WTC11 (cell line): ENCODE data around the gene RNF19B. TPM values are rescaled to one million over a fixed set of nuclear protein-coding genes. Genes with fewer than 3 reads are reported as not detected.

Experiments
- ATAC-seq: fragments of 200-7000 bp; cut with Tn5 transposase; 2 replicates; pipeline ENCODE4 v1.10.0; 2021; ENCODE audit warnings: mild to moderate bottlenecking, moderate library complexity
- CTCF ChIA-PET: fragments of 300-600 bp; sonication (Branson Sonifier 250); formaldehyde crosslinking; loops from one replicate; lab custom pipeline; 2021; ENCODE audit warnings: antibody characterized with exemption; lab: Charles Lee
- POLR2A ChIA-PET: fragments of 350-600 bp; sonication (Branson Sonifier 250); formaldehyde crosslinking; loops from one replicate; lab custom pipeline; 2021; ENCODE audit warnings: antibody characterized with exemption; lab: Charles Lee
- DNase-seq: peaks from one replicate; pipeline ENCODE4 v3.0.0; 2021; ENCODE audit warnings: low spot score
- H3K27ac Mint-ChIP-seq: 2 replicates; pipeline ENCODE4 v1.8.0; 2021; ENCODE audit warnings: mixed read lengths
- H3K27me3 Mint-ChIP-seq: 2 replicates; pipeline ENCODE4 v1.8.0; 2021; ENCODE audit warnings: low read depth, mild to moderate bottlenecking, moderate library complexity, mixed read lengths
- H3K36me3 Mint-ChIP-seq: 2 replicates; pipeline ENCODE4 v1.8.0; 2021; ENCODE audit warnings: mixed read lengths
- H3K4me1 Mint-ChIP-seq: 2 replicates; pipeline ENCODE4 v1.8.0; 2022; ENCODE audit warnings: mixed read lengths
- H3K4me3 Mint-ChIP-seq: 2 replicates; pipeline ENCODE4 v1.8.0; 2021; ENCODE audit warnings: mild to moderate bottlenecking, moderate library complexity, mixed read lengths
- H3K9me3 Mint-ChIP-seq: 2 replicates; pipeline ENCODE4 v1.8.0; 2021; ENCODE audit warnings: mixed read lengths
- AFF4 ChIP-seq: sonication (generic); formaldehyde crosslinking; IDR thresholded peaks from 2 replicates; pipeline ENCODE4 v1.8.1; 2023; ENCODE audit warnings: mild to moderate bottlenecking, missing genetic modification reagents, borderline replicate concordance
- ATF3 ChIP-seq: sonication (generic); formaldehyde crosslinking; conservative IDR thresholded peaks from 2 replicates; pipeline ENCODE4 v1.8.1; 2022; ENCODE audit warnings: mild to moderate bottlenecking, missing genetic modification reagents
- ATF6 ChIP-seq: sonication (generic); formaldehyde crosslinking; IDR thresholded peaks from 2 replicates; pipeline ENCODE4 v1.8.1; 2023; ENCODE audit warnings: mild to moderate bottlenecking, missing genetic modification reagents
- CBFB ChIP-seq: sonication (generic); formaldehyde crosslinking; IDR thresholded peaks from 2 replicates; pipeline ENCODE4 v1.8.1; 2022; ENCODE audit warnings: mild to moderate bottlenecking, low read depth, missing genetic modification reagents
- E2F1 ChIP-seq: sonication (generic); formaldehyde crosslinking; IDR thresholded peaks from 2 replicates; pipeline ENCODE4 v1.8.0; 2022; ENCODE audit warnings: mild to moderate bottlenecking, missing genetic modification reagents
- E2F4 ChIP-seq: sonication (generic); formaldehyde crosslinking; IDR thresholded peaks from 2 replicates; pipeline ENCODE4 v1.8.1; 2022; ENCODE audit warnings: low read depth, mild to moderate bottlenecking, moderate library complexity, missing genetic modification reagents, borderline replicate concordance
- ELF4 ChIP-seq: sonication (generic); formaldehyde crosslinking; IDR thresholded peaks from 2 replicates; pipeline ENCODE4 v1.8.1; 2022; ENCODE audit warnings: low read depth, mild to moderate bottlenecking, moderate library complexity, missing genetic modification reagents
- ERG ChIP-seq: fragments of 250-450 bp; sonication (Bioruptor Pico); IDR thresholded peaks from 2 replicates; pipeline ENCODE4 v1.8.0; 2021; ENCODE audit warnings: mild to moderate bottlenecking
- GTF2I ChIP-seq: fragments of 250-450 bp; sonication (Bioruptor Pico); conservative IDR thresholded peaks from 2 replicates; pipeline ENCODE4 v1.4.0; 2021; ENCODE audit warnings: mild to moderate bottlenecking
- MAX ChIP-seq: sonication (generic); formaldehyde crosslinking; IDR thresholded peaks from 2 replicates; pipeline ENCODE4 v1.8.0; 2022; ENCODE audit warnings: mild to moderate bottlenecking, missing genetic modification reagents
- MLX ChIP-seq: sonication (generic); formaldehyde crosslinking; IDR thresholded peaks from 2 replicates; pipeline ENCODE4 v1.8.1; 2023; ENCODE audit warnings: mild to moderate bottlenecking, missing genetic modification reagents, moderate library complexity
- MXD4 ChIP-seq: fragments of 250-450 bp; sonication (Bioruptor Pico); IDR thresholded peaks from 2 replicates; pipeline ENCODE4 v1.8.0; 2021; ENCODE audit warnings: mild to moderate bottlenecking, moderate library complexity, borderline replicate concordance
- MYBL2 ChIP-seq: sonication (generic); formaldehyde crosslinking; IDR thresholded peaks from 2 replicates; pipeline ENCODE4 v1.8.1; 2023; ENCODE audit warnings: mild to moderate bottlenecking, moderate library complexity, missing genetic modification reagents
- RELA ChIP-seq: sonication (generic); formaldehyde crosslinking; IDR thresholded peaks from 2 replicates; pipeline ENCODE4 v1.8.1; 2022; ENCODE audit warnings: missing genetic modification reagents, mild to moderate bottlenecking, borderline replicate concordance
- RORB ChIP-seq: fragments of 250-450 bp; sonication (Bioruptor Pico); IDR thresholded peaks from 2 replicates; pipeline ENCODE4 v1.9.0; 2021; ENCODE audit warnings: mild to moderate bottlenecking
- SMAD3 ChIP-seq: sonication (generic); formaldehyde crosslinking; IDR thresholded peaks from 2 replicates; pipeline ENCODE4 v1.8.0; 2022; ENCODE audit warnings: missing genetic modification reagents, mild to moderate bottlenecking, borderline replicate concordance
- SMAD4 ChIP-seq: sonication (generic); formaldehyde crosslinking; IDR thresholded peaks from 2 replicates; pipeline ENCODE4 v1.8.0; 2022; ENCODE audit warnings: mild to moderate bottlenecking, missing genetic modification reagents
- TCF7 ChIP-seq: sonication (generic); formaldehyde crosslinking; IDR thresholded peaks from 2 replicates; pipeline ENCODE4 v1.8.0; 2022; ENCODE audit warnings: mild to moderate bottlenecking, low read depth, missing genetic modification reagents, moderate library complexity
- TEAD1 ChIP-seq: sonication (generic); formaldehyde crosslinking; IDR thresholded peaks from 2 replicates; pipeline ENCODE4 v1.8.0; 2022; ENCODE audit warnings: mild to moderate bottlenecking, missing genetic modification reagents
- ZNF121 ChIP-seq: sonication (generic); formaldehyde crosslinking; IDR thresholded peaks from 2 replicates; pipeline ENCODE4 v1.8.0; 2023; ENCODE audit warnings: missing genetic modification reagents
- ZNF219 ChIP-seq: sonication (generic); formaldehyde crosslinking; IDR thresholded peaks from 2 replicates; pipeline ENCODE4 v1.8.0; 2023; ENCODE audit warnings: missing genetic modification reagents, mild to moderate bottlenecking, borderline replicate concordance
- ZNF396 ChIP-seq: fragments of 250-450 bp; sonication (Bioruptor Pico); IDR thresholded peaks from 2 replicates; pipeline ENCODE4 v1.8.0; 2021; ENCODE audit warnings: mild to moderate bottlenecking, moderate library complexity, borderline replicate concordance
- ZSCAN18 ChIP-seq: fragments of 250-450 bp; sonication (Bioruptor Pico); IDR thresholded peaks from 2 replicates; pipeline ENCODE4 v2.1.2; 2022; ENCODE audit warnings: mild to moderate bottlenecking, moderate library complexity
- total RNA-seq: library from RNA; stranded (reverse); gene quantifications from 3 replicates; pipeline ENCODE4 v1.2.3, GENCODE V29; 2021

The RNF19B gene
- total RNA-seq, 1 experiment from 2014 or later = 21.9 TPM

GRCh38 chr1:32969566-32969965, 5.0 kb upstream of the RNF19B start:
- H3K27ac Mint-ChIP-seq = no peak overlapping the region
- DNase-seq (no peak), ATAC-seq (no peak)
- TF ChIP-seq RELA (CRISPR knock-in tag) = no peak
- no peak for TF ChIP-seq ATF6 (CRISPR knock-in tag)
- no peak for TF ChIP-seq E2F4 (CRISPR knock-in tag)
- no peak for TF ChIP-seq MLX (CRISPR knock-in tag)
- TF ChIP-seq RORB (CRISPR knock-in tag) = no peak
- TF ChIP-seq ZSCAN18 = no peak
- no peak for TF ChIP-seq TEAD1 (CRISPR knock-in tag)
- no peak for TF ChIP-seq ELF4 (CRISPR knock-in tag)
- no peak for TF ChIP-seq MAX (CRISPR knock-in tag)
- no peak for TF ChIP-seq SMAD3
- no peak for TF ChIP-seq MYBL2 (CRISPR knock-in tag)
- TF ChIP-seq CBFB (CRISPR knock-in tag) = no peak
- no peak for TF ChIP-seq ZNF121
- TF ChIP-seq GTF2I (CRISPR knock-in tag) = no peak
- no peak for TF ChIP-seq E2F1 (CRISPR knock-in tag)
- POLR2A ChIA-PET = no interaction called here
- H3K9me3 Mint-ChIP-seq = no peaks in the 10 kb centered on the region
- peaks cover 12% of the 10 kb centered on the region for H3K4me1 Mint-ChIP-seq
- H3K4me3 Mint-ChIP-seq = no peak overlapping the region
- H3K27me3 Mint-ChIP-seq = peaks cover 59% of the 10 kb centered on the region
- CTCF ChIA-PET = interaction anchor here (0.6 to 0.8 kb wide), 2 partner anchors 86 to 158 kb away, joined by 4 read pairs; no protein-coding TSS in a partner anchor
- H3K36me3 Mint-ChIP-seq = no peaks in the 10 kb centered on the region

- ATAC-seq (no peak), DNase-seq (no peak)
- CTCF ChIA-PET = no interaction called here
- Mint-ChIP-seq H3K4me3 (no peak overlapping the region), H3K9me3 (no peaks in the 10 kb centered on the region), H3K36me3 (no peaks in the 10 kb centered on the region), H3K27me3 (peaks cover 62% of the 10 kb centered on the region), H3K4me1 (peaks cover 15% of the 10 kb centered on the region), H3K27ac (no peak overlapping the region)
- POLR2A ChIA-PET = no interaction called here
- TF ChIP-seq ERG (no peak), ATF3 (CRISPR knock-in tag) (no peak), ZNF396 (CRISPR knock-in tag) (no peak), MAX (CRISPR knock-in tag) (no peak), MXD4 (CRISPR knock-in tag) (no peak), ZNF219 (CRISPR knock-in tag) (no peak), TCF7 (no peak), SMAD4 (CRISPR knock-in tag) (no peak), AFF4 (CRISPR knock-in tag) (no peak)
Observed at GRCh38 chr1:32967888-32968568, 3.4 kb upstream of the RNF19B start.
